ENCODE data around the gene YJEFN3.
A peak's percentile ranks its signal among the peaks of the same experiment; 100 is the strongest.

The YJEFN3 gene

DNA sequence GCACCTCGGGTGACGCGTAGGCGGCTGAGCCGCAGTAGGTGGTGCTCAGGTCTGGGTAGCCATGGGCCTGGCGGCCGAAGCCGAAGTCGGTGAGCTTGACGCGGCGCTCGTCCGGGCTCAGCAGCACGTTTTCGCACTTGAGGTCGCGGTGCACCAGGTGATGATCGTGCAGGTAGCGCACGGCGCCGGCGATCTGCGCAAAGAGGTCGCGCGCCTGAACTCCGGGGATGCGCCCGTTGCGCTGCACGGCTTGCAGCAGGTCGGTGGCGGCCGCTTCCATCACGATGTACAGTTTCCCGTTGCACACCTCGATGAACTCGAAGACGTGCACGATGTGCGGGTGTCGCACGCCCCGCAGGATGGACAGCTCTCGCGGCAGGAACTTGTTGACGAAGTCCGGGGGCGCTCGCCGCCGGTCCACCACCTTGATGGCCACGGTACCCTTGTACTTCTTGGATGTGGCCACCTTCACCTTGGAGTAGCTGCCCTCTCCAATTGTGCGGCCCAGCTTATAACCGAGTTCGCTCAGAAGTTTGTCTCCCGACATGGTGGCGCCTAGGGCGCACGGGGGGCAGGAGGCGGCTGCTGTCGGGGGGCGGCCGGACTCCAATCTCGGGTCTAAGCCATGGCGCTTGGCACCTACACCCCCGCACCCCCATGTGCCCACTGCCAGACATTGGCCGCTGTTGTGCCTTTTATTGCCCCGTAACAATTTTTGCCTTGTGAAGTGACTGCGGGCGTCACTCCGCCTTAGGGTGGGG lies 13.7 kb upstream of the YJEFN3 start, which contains the start of gene TSSK6:
TSS of gene TSSK6 (minus strand) at position 668 of the 761 bp plus-strand sequence. CDS start at position 547, 121 bp downstream.
- Histone ChIP-seq H3K9ac (ENCODE audit: low read depth, low read length) (peak within 1 kb of the TSS; percentile 91), H3K27me3 (ENCODE audit: control insufficient read depth, insufficient read depth, low read length) (no peaks in the 10 kb centered on the region), H3K4me1 (ENCODE audit: control insufficient read depth, insufficient read depth, low read length) (peaks cover 2% of the 10 kb centered on the region), H3K36me3 (ENCODE audit: control insufficient read depth, insufficient read depth, low read length) (peaks cover 11% of the 10 kb centered on the region), H3K4me3 (ENCODE audit: low read depth, low read length) (peak within 1 kb of the TSS; percentile 67), H3K9me3 (ENCODE audit: control insufficient read depth, insufficient read depth, low read length) (no peaks in the 10 kb centered on the region)

DNA sequence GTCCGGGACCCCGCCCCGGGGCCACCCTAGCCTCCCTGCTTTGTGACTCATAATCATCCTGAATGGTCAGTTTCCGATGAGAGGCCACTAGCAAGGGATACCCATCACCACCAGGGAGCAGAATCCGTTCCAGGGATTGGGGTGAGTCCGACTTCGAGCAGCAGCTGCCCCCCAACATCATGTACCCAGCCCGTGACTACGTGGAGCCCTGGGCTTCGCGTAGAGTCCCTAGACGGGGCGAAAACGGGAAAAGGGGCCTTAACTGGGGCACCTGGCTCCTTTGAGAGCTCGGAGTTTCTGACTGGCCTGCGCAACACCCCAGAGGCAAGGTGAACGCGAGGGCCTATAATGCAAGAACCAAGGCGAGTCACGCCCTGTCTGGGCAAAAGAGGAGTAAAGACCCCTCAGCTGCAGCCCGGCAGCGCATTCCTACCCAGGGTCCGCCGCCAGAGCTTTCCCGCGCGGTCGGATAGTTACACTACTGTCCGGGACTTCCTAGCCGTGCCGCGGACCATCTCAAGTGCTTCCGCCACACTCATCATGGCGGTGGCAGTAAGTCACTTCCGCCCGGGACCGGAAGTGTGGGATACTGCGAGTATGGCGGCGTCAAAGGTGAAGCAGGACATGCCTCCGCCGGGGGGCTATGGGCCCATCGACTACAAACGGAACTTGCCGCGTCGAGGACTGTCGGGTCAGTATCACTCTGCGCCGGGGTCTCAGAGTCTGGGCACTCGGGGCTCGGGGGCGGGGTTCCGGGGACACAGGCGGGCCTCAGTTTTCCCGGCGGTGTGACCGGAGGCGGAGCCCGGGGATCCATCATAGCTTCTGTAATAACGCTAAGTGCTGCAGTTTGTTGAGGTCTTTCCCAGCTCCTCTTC lies 12.8 kb upstream of the YJEFN3 start, which contains the start of gene NDUFA13:
TSS of gene NDUFA13 (plus strand) at position 584 of the 878 bp plus-strand sequence. CDS start at position 598, 14 bp downstream.
- Histone ChIP-seq H3K9ac (ENCODE audit: low read depth, low read length) (peak within 1 kb of the TSS; percentile 91), H3K4me3 (ENCODE audit: low read depth, low read length) (peak within 1 kb of the TSS; percentile 67), H3K27me3 (ENCODE audit: control insufficient read depth, insufficient read depth, low read length) (no peaks in the 10 kb centered on the region), H3K9me3 (ENCODE audit: control insufficient read depth, insufficient read depth, low read length) (no peaks in the 10 kb centered on the region), H3K36me3 (ENCODE audit: control insufficient read depth, insufficient read depth, low read length) (peaks cover 13% of the 10 kb centered on the region), H3K4me1 (ENCODE audit: control insufficient read depth, insufficient read depth, low read length) (peaks cover 2% of the 10 kb centered on the region)

DNA sequence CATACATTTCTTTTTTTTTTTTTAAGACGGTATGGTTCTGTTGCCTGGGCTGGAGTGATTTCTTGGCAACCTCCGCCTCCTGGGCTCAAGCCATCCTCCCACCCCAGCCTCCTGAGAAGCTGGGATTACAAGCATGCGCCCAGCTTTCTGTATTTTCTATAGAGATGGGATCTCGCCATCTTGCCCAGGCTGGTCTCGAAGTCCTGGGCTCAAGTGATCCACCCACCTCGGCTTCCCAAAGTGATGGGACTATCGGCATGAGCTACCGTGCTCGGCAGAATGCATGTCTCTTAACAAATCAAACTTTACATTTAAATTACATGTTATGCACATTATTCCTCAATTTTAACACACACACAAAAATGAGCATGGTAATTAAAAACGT lies 11.5 kb upstream of the YJEFN3 start:
- Histone ChIP-seq H3K4me1 (ENCODE audit: control insufficient read depth, insufficient read depth, low read length) (peaks cover under 1% of the 10 kb centered on the region), H3K9me3 (ENCODE audit: control insufficient read depth, insufficient read depth, low read length) (no peaks in the 10 kb centered on the region), H3K36me3 (ENCODE audit: control insufficient read depth, insufficient read depth, low read length) (peaks cover 13% of the 10 kb centered on the region), H3K4me3 (ENCODE audit: low read depth, low read length) (peak overlapping the region; percentile 67), H3K27me3 (ENCODE audit: control insufficient read depth, insufficient read depth, low read length) (no peaks in the 10 kb centered on the region), H3K9ac (ENCODE audit: low read depth, low read length) (no peak overlapping the region)

DNA sequence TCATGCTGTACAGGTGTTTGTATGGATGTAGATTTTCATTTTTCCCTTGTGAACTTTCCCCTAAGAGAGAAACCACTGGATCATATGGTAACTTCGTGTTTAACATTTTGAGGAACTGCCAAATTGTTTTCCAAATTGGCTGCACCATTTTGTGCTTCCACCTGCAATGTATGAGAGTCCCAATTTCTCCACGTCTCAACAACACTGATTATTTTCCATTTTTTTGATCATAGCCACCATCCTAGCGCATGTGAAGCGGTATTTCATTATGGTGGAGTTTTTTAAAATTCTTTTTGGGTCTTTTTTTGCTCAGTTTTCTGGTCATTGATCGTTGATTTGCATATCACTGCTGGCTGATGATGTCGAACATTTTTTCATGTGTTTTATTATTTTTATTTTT lies 7.7 kb upstream of the YJEFN3 start:
- Histone ChIP-seq H3K4me3 (ENCODE audit: low read depth, low read length) (no peak overlapping the region), H3K9ac (ENCODE audit: low read depth, low read length) (no peak overlapping the region), H3K27me3 (ENCODE audit: control insufficient read depth, insufficient read depth, low read length) (no peaks in the 10 kb centered on the region), H3K9me3 (ENCODE audit: control insufficient read depth, insufficient read depth, low read length) (no peaks in the 10 kb centered on the region), H3K36me3 (ENCODE audit: control insufficient read depth, insufficient read depth, low read length) (peaks cover 13% of the 10 kb centered on the region), H3K4me1 (ENCODE audit: control insufficient read depth, insufficient read depth, low read length) (no peaks in the 10 kb centered on the region)

DNA sequence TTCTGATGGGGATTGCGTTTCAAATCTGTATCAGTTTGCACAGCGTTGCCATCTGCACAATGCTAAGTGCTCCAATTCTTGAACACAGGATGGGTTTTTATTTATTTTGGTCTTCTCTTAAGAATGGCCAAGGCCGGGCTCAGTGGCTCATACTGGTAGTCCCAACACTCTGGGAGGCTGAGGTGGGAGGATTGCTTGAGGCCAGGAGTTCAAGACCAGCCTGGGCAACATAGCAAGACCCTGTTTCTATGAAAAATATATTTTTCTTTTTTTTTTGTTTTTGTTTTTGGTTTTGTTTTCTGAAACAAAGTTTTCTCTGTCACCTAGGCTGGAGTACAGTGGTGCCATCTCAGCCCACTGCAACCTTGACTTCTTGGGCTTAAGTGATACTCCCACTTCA lies 5.5 kb upstream of the YJEFN3 start:
- Histone ChIP-seq H3K9ac (ENCODE audit: low read depth, low read length) (no peak overlapping the region), H3K36me3 (ENCODE audit: control insufficient read depth, insufficient read depth, low read length) (peaks cover 27% of the 10 kb centered on the region), H3K27me3 (ENCODE audit: control insufficient read depth, insufficient read depth, low read length) (no peaks in the 10 kb centered on the region), H3K4me1 (ENCODE audit: control insufficient read depth, insufficient read depth, low read length) (no peaks in the 10 kb centered on the region), H3K4me3 (ENCODE audit: low read depth, low read length) (no peak overlapping the region), H3K9me3 (ENCODE audit: control insufficient read depth, insufficient read depth, low read length) (no peaks in the 10 kb centered on the region)

DNA sequence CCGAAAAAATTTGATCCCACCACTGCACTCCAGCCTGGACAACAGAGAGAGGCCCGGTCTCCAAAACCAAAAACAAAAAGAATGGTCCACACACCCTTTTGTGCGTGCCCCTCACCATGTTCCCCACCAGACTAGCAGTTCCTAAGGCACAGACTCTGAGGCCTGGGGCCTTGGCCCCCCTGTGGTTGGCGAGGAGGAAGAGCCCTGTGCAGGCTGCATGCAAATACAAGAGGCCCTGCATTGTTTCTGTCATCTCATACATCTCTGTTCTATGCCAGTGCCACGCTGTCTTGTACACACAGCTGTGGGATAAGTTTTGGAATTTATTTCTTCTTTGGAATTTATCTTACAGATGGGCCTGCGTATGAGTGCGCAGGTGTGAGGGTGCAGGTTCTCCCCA lies 4.7 kb upstream of the YJEFN3 start:
- peaks cover 30% of the 10 kb centered on the region for H3K36me3 ChIP-seq (ENCODE audit: control insufficient read depth, insufficient read depth, low read length)
- no peak overlapping the region for H3K4me3 ChIP-seq (ENCODE audit: low read depth, low read length)
- H3K27me3 ChIP-seq (ENCODE audit: control insufficient read depth, insufficient read depth, low read length): no peaks in the 10 kb centered on the region
- no peaks in the 10 kb centered on the region for H3K9me3 ChIP-seq (ENCODE audit: control insufficient read depth, insufficient read depth, low read length)
- H3K4me1 ChIP-seq (ENCODE audit: control insufficient read depth, insufficient read depth, low read length): no peaks in the 10 kb centered on the region
- no peak overlapping the region for H3K9ac ChIP-seq (ENCODE audit: low read depth, low read length)

DNA sequence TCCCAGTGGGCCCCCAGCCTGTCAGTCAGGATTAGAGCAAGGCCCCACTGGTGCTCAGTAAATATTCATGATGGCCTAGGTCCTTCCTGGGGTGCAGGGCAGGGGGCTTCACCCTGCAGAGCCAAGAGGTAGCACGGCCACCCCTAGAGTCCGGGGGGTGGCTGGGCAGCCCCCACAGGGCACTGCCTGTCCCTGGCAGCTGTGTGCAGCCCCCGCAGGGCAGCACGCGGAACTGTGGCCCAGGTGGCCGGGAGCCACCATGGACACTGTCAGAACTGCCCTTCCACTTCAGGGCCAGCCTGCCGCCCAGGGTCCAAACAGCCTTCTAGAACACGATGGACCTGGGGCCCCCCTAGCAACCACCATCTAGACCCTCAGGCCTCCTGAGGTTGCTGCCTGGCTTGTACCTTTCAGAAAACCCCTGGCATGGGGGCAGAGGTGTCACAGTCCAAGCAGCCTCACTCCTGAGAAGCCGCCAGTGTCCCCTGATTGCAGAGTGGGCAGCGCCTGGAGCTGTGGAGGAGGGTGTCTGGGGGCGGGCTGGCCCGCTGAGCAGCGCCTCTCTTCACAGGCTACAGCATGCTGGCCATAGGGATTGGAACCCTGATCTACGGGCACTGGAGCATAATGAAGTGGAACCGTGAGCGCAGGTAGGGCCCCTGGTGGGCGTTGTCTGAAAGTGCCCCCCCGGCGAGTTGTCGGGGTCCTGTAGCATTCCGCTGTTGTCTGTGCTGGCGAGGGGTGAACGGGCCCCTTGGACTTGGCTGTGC lies 2.9 kb upstream of the YJEFN3 start:
- Histone ChIP-seq H3K36me3 (ENCODE audit: control insufficient read depth, insufficient read depth, low read length) (peaks cover 24% of the 10 kb centered on the region), H3K4me1 (ENCODE audit: control insufficient read depth, insufficient read depth, low read length) (no peaks in the 10 kb centered on the region), H3K27me3 (ENCODE audit: control insufficient read depth, insufficient read depth, low read length) (no peaks in the 10 kb centered on the region), H3K4me3 (ENCODE audit: low read depth, low read length) (no peak overlapping the region), H3K9ac (ENCODE audit: low read depth, low read length) (no peak overlapping the region), H3K9me3 (ENCODE audit: control insufficient read depth, insufficient read depth, low read length) (no peaks in the 10 kb centered on the region)

DNA sequence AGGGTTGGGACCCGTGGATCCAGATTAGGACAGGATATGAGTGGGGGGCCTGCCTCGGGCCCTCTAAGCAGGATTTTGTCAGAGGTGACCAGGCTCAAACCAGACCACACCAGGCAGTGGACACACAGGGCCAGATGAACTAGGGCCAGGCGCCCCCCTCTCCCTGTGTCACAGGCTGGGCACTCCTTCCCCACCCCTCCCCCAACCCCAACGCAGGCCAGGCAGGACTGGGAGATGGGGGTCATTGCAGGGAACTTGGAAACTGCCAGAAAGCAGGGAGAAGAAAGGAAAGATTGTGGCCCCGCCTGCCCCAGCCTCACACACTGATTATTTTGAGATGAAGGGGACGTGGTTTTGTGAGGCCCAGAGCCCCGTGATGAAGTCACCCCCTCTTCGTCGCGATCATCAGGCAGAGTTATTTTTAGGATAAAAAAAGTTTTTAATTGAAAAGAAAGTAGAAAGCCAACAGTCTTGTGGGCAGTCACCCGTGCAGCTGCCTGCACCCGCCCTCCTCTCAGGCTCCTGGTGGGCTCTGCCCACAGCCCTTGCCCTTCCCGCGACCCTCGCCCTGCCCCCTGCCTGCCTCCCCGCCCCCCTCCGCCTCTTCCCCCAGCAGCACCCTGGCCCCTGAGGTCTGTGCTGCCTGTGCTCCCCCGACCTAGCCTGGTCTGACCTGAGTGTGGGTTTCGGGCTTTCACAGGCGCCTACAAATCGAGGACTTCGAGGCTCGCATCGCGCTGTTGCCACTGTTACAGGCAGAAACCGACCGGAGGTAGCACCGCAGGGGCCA lies 1.9 kb upstream of the YJEFN3 start:
- peaks cover 24% of the 10 kb centered on the region for H3K36me3 ChIP-seq (ENCODE audit: control insufficient read depth, insufficient read depth, low read length)

DNA sequence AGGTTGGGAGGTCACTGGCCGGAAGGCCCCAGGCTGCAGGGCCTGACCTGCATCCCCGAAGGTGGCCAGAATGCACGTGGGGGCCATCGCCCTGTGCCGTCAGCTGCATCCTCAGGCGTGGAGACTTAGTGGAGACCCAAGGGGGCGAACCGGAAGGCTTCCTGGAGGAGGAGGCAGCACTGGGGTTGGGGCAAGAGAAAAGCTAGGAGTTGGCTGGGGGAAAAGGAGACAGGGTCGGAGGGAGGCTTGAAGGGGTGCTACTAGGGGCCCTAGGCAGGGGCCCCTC lies 1.4 kb upstream of the YJEFN3 start:
- H3K36me3 ChIP-seq (ENCODE audit: control insufficient read depth, insufficient read depth, low read length): peaks cover 24% of the 10 kb centered on the region
- no peaks in the 10 kb centered on the region for H3K9me3 ChIP-seq (ENCODE audit: control insufficient read depth, insufficient read depth, low read length)
- no peak overlapping the region for H3K4me3 ChIP-seq (ENCODE audit: low read depth, low read length)
- H3K27me3 ChIP-seq (ENCODE audit: control insufficient read depth, insufficient read depth, low read length): no peaks in the 10 kb centered on the region
- H3K9ac ChIP-seq (ENCODE audit: low read depth, low read length): no peak overlapping the region
- H3K4me1 ChIP-seq (ENCODE audit: control insufficient read depth, insufficient read depth, low read length): no peaks in the 10 kb centered on the region

More for the DNA sequence above, 1.9 kb upstream of the YJEFN3 start:
- Histone ChIP-seq H3K4me3 (ENCODE audit: low read depth, low read length) (no peak overlapping the region), H3K4me1 (ENCODE audit: control insufficient read depth, insufficient read depth, low read length) (no peaks in the 10 kb centered on the region), H3K27me3 (ENCODE audit: control insufficient read depth, insufficient read depth, low read length) (no peaks in the 10 kb centered on the region), H3K9me3 (ENCODE audit: control insufficient read depth, insufficient read depth, low read length) (no peaks in the 10 kb centered on the region), H3K9ac (ENCODE audit: low read depth, low read length) (no peak overlapping the region)

DNA sequence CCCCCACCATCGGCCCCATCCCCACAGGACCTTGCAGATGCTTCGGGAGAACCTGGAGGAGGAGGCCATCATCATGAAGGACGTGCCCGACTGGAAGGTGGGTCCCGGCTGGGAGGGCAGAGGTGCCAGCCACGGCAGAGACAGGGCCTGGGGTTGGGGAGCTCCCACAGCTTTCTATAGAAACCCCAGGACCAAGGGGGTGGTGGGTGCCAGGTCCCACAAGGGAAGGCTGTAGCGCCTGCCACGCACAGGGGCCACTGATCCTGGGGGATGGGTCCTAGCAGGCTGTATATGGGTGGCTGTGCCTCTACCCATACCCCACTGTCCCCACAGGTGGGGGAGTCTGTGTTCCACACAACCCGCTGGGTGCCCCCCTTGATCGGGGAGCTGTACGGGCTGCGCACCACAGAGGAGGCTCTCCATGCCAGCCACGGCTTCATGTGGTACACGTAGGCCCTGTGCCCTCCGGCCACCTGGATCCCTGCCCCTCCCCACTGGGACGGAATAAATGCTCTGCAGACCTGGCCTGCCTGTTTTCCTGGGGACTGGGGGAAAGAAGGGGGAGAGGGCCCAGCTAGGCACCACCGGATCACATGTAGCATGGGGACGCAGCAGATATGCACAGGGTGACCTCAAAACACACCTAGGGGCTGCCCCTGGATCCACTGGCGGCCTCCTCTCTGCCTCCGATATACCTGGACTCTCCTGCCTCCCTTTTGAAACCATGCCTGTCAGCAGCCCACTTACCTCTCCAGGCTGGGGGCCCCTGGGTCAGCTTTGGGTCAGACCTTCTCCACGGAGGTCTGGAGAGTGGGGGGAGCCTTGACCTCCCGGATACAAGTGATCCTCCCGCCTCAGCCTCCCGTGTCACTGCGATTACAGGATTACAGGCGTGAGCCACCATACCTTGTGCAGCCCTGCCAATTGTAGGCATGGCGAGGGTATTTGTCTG lies 761 bp upstream of the YJEFN3 start:
- H3K4me1 ChIP-seq (ENCODE audit: control insufficient read depth, insufficient read depth, low read length): no peaks in the 10 kb centered on the region
- no peak overlapping the region for H3K9ac ChIP-seq (ENCODE audit: low read depth, low read length)
- peaks cover 24% of the 10 kb centered on the region for H3K36me3 ChIP-seq (ENCODE audit: control insufficient read depth, insufficient read depth, low read length)
- H3K4me3 ChIP-seq (ENCODE audit: low read depth, low read length): no peak overlapping the region
- H3K9me3 ChIP-seq (ENCODE audit: control insufficient read depth, insufficient read depth, low read length): no peaks in the 10 kb centered on the region
- no peaks in the 10 kb centered on the region for H3K27me3 ChIP-seq (ENCODE audit: control insufficient read depth, insufficient read depth, low read length)
